GM13977 (cell line): ENCODE measurements around the gene HLA-DMB.
A peak's percentile ranks its signal among the peaks of the same experiment; 100 is the strongest.

Experiments used
- DNase-seq: peaks from one replicate; pipeline ENCODE4 v3.0.0; 2012; ENCODE audit warnings: low spot score
- in situ Hi-C: fragments of 300-500 bp; cut with MboI; formaldehyde crosslinking; loops from one replicate; pipeline ENCODE4 v1.12.0; 2022; ENCODE audit warnings: low sequenced_read_pairs, low pct_unique_long_range_greater_than_20kb, mixed read lengths, inconsistent platforms; ENCODE audit not compliant: unreplicated experiment
- TF ChIP-seq, protein P1 (sequence below): IDR thresholded peaks from 2 replicates; pipeline ENCODE4 v1.5.1; 2012; ENCODE audit warnings: mild to moderate bottlenecking, control low read depth; ENCODE audit not compliant: insufficient read depth; ENCODE audit errors: extremely low read depth, missing control alignments

The HLA-DMB gene

GRCh38 chr6:32956176-32956575 lies 15.3 kb upstream of the HLA-DMB start:
- TF ChIP-seq, protein P1, sequence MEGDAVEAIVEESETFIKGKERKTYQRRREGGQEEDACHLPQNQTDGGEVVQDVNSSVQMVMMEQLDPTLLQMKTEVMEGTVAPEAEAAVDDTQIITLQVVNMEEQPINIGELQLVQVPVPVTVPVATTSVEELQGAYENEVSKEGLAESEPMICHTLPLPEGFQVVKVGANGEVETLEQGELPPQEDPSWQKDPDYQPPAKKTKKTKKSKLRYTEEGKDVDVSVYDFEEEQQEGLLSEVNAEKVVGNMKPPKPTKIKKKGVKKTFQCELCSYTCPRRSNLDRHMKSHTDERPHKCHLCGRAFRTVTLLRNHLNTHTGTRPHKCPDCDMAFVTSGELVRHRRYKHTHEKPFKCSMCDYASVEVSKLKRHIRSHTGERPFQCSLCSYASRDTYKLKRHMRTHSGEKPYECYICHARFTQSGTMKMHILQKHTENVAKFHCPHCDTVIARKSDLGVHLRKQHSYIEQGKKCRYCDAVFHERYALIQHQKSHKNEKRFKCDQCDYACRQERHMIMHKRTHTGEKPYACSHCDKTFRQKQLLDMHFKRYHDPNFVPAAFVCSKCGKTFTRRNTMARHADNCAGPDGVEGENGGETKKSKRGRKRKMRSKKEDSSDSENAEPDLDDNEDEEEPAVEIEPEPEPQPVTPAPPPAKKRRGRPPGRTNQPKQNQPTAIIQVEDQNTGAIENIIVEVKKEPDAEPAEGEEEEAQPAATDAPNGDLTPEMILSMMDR, result no peak
- in situ Hi-C loops, result no loop called here
- no peak for DNase-seq

DNA sequence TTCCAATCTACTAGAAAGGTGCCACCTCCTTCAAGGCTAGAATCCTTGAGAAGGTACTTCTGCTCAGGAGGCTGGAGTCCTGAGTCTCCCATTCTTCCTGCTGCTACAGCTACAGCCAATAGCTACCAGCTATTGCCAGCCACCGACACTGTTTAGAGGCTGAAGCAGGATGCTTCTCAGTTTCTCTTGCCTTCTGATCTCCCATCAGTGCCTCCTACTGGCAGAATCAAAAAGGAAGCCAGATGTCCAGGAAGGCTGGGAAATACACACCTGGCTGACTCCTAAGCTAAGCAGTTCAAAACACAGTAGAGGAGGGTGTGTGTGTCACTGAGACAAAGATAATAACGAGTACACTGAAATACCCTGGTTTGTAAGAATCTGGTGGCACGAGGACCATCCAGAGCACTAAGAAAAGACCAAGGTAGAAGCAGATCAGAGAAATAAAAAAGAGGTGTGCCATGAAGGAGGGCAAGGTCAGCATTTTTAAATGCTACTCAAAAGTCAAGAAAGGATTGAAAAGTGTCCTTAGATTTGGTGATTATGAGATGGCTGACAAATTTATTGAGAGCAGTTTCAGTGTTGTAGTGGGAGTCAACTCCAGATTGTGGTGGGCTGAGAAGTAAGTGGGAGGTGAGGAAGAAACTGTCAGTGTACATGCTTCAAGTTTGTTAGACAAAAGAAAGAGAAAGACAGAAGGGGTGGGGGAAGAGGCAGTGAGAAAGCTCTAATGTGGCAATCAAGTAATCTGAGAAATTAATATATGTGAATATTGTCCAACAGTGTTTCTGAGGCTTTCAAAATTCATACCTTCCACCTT lies 14.4 kb upstream of the HLA-DMB start:
- no peak for DNase-seq
- in situ Hi-C loops, result no loop called here
- TF ChIP-seq, protein P1, result peak; percentile 59

DNA sequence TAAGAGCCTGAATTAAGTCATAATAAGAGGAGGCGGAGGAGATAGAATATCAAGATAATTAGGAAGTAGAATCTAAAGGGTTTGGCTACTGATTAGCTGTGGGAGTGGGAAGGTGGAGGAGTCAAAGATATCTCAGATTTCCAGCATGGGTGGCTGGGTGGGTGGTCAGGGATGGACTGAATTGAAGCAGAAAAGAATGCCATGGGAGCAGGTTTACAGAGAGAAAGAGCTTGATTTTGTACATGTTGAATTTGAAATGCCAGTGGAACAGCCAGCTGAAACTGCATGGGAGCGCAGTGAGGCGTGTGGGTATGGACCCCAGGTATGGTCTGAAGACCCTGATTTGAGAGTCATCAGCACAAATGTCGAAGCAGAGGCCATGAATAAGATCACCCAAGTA lies 13.4 kb upstream of the HLA-DMB start:
- TF ChIP-seq, protein P1, result no peak
- DNase-seq, result no peak
- in situ Hi-C loops, result no loop called here

- TF ChIP-seq, protein P1, result no peak
- in situ Hi-C loops, result no loop called here
Observed at GRCh38 chr6:32953775-32954174, 12.9 kb upstream of the HLA-DMB start.

DNA sequence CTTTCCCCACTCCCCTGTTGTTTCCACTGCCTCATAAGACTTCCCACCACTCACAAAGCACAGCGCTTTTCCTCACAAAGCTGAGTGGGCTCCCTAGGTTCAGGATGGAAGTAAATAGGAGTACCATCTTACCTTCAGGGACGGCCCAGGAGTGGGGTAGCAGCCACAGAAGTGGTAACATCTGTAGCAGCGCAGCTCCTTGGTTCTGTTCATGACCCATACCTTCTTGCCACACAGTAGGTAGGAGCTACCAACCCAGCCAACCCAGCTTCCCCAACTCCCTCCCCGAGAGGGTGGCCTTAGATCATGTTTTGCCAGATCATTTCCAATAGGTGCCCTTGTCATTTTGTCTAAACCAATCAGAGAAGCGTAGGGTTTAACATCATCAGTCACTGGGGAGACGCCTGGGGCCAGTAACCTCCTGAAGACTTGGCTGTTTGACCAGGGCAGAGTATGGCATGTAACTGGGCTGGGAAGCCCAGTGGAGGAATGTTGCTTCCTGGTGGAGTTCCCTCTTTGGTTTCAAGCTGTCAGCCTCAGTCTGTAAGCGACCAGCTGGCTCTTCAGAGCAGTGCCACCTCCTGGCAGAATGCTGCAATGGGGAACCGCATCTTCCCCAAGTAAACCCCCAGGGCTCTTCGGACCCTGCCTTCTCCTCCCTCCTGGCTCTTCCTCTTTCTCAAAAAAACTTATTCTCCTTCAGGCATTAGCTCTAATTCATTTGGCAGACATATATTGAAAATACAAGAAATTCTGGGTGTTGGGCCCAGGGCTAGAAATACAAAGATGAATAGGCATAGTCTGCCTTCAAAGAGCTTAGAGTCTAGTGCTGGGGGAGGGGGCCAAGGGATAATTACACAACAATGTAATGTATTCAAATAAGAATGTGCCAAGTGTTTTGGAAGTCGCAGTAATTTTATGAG lies 12.2 kb upstream of the HLA-DMB start, which contains the start of gene HLA-DMA:
Gene HLA-DMA, minus strand, starts transcription at position 281 of the 923 bp plus-strand sequence. Its CDS starts 61 bp downstream, at position 220.
- TF ChIP-seq, protein P1, result peak; percentile 53
- in situ Hi-C loops, result no loop called here
- DNase-seq, result peak; percentile 76

More at GRCh38 chr6:32953775-32954174, 12.9 kb upstream of the HLA-DMB start:
- DNase-seq, result no peak

- TF ChIP-seq, protein P1, result no peak
- no peak for DNase-seq
- in situ Hi-C loops, result no loop called here
Observed at GRCh38 chr6:32950449-32950848, 9.6 kb upstream of the HLA-DMB start.
